SK-MEL-5 (cell line): Measurements from ENCODE around the gene OR8H3. TPM values are rescaled to one million over a fixed set of nuclear protein-coding genes. Genes with fewer than 3 reads are reported as not detected.
A peak's percentile ranks its signal among the peaks of the same experiment; 100 is the strongest.
"Not testable (repeated sequence)": the region's sequence is repeated elsewhere in the genome, so short reads cannot be mapped to it uniquely, and the experiment has no call there.

ENCODE experiments used
- DNase-seq: peaks from one replicate; pipeline ENCODE4 v3.0.0-alpha.2; 2016; ENCODE audit warnings: low read depth, low spot score
- in situ Hi-C: cut with HindIII; loops from 2 replicates; pipeline ENCODE4 v1.10.0; 2016; ENCODE audit warnings: low sequenced_read_pairs, high pct_unique_total_duplicates, low pct_unique_long_range_greater_than_20kb
- polyA plus RNA-seq, 2 experiments: library from polyadenylated mRNA; depleted of rRNA; stranded (reverse); fragments of >200 nt; gene quantifications; 2 replicates each; pipeline ENCODE4 v1.2.3, GENCODE V29; 2015
- small RNA-seq, 2 experiments: library from RNA; depleted of rRNA; stranded (forward); fragments of <200 nt; gene quantifications; one replicate each; pipeline ENCODE3, GENCODE V24; 2014
- total RNA-seq: library from RNA; depleted of rRNA; stranded (reverse); fragments of >200 nt; shearing (Covaris generic); gene quantifications from 2 replicates; pipeline ENCODE4 v1.2.3, GENCODE V29; 2014; rRNA removed

The OR8H3 gene
- total RNA-seq = not detected in 2 replicates
- polyA plus RNA-seq (2015; cell fraction: cytosol; rRNA removed) = not detected in 2 replicates
- polyA plus RNA-seq (2015; cell fraction: nucleus; rRNA removed) = not detected in 2 replicates

GRCh38 chr11:56122073-56122472 is at the start of gene OR8H3:
OR8H3 (plus strand) TSS chr11:56122373; CDS start chr11:56122373, 0 bp downstream.
- in situ Hi-C loops = no loop called here
- DNase-seq = no peak

- DNase-seq = peak; percentile 47
- in situ Hi-C loops = no loop called here
Measured at GRCh38 chr11:56089697-56090096, 32.5 kb upstream of the OR8H3 start.

- DNase-seq = no peak
Measured at GRCh38 chr11:56093008-56093407, 29.2 kb upstream of the OR8H3 start, which contains the start of gene OR8I2. OR8I2 (plus strand) TSS chr11:56093308; CDS start chr11:56093308, 0 bp downstream.

GRCh38 chr11:56103210-56103737 is 18.9 kb upstream of the OR8H3 start, which contains the start of gene OR8H2:
OR8H2 (plus strand) TSS chr11:56103687; CDS start chr11:56105043, 1,356 bp downstream.
- peak; percentile 13 for DNase-seq
- in situ Hi-C loops = no loop called here

More at GRCh38 chr11:56093008-56093407, 29.2 kb upstream of the OR8H3 start, which contains the start of gene OR8I2:
- in situ Hi-C loops = no loop called here

- DNase-seq = no peak
- in situ Hi-C loops = no loop called here
Measured at GRCh38 chr11:56140151-56140661, 18.0 kb downstream of the OR8H3 start, which contains the start of gene OR8J3. OR8J3 (minus strand) TSS chr11:56140201; CDS start chr11:56137718, 2,483 bp downstream.

GRCh38 chr11:56143681-56144080 is 21.5 kb downstream of the OR8H3 start:
- DNase-seq, in situ Hi-C loops: not testable (repeated sequence)

- in situ Hi-C loops = no loop called here
- no peak for DNase-seq
Measured at GRCh38 chr11:56151376-56151775, 29.2 kb downstream of the OR8H3 start.

GRCh38 chr11:56152333-56152732 is 30.2 kb downstream of the OR8H3 start:
- DNase-seq = no peak
- in situ Hi-C loops = no loop called here

- in situ Hi-C loops = no loop called here
- DNase-seq = no peak
Measured at GRCh38 chr11:56160217-56160616, 38.0 kb downstream of the OR8H3 start, which contains the start of gene OR8K5. OR8K5 (minus strand) TSS chr11:56160317; CDS start chr11:56160317, 0 bp downstream.

- no peak for DNase-seq
- in situ Hi-C loops = no loop called here
Measured at GRCh38 chr11:56163804-56164203, 41.6 kb downstream of the OR8H3 start.

GRCh38 chr11:56172256-56172830 is 50.2 kb downstream of the OR8H3 start:
- peak; percentile 92 for DNase-seq
- in situ Hi-C loops = no loop called here

Small RNAs within 50 kb of the gene (small RNA-seq; reads per million reads assigned to genes)
- gene OR8I4P = 0 reads per million in 2 experiments

Other genes with a start within 250 kb of the OR8H3 start
- gene TRIM51, start 239.1 kb upstream of the OR8H3 start, total RNA-seq = 23.7 and 23.9 TPM in 2 replicates
- gene OR5W2, start 207.8 kb upstream of the OR8H3 start, total RNA-seq = not detected in 2 replicates
- gene OR5I1, start 186.0 kb upstream of the OR8H3 start, total RNA-seq = not detected in 2 replicates
- gene OR10AG1, start 152.4 kb upstream of the OR8H3 start, total RNA-seq = not detected in 2 replicates
- gene OR5F1, start 127.7 kb upstream of the OR8H3 start, total RNA-seq = not detected in 2 replicates
- gene OR5AS1, start 94.7 kb upstream of the OR8H3 start, total RNA-seq = not detected in 2 replicates
- not detected in 2 replicates for gene OR8I2, start 29.1 kb upstream of the OR8H3 start, total RNA-seq
- gene OR8H2, start 18.7 kb upstream of the OR8H3 start, total RNA-seq = not detected in 2 replicates
- not detected in 2 replicates for gene OR8J3, start 17.8 kb downstream of the OR8H3 start, total RNA-seq
- gene OR8K5, start 37.9 kb downstream of the OR8H3 start, total RNA-seq = not detected in 2 replicates
- gene OR5J2, start 54.2 kb downstream of the OR8H3 start, total RNA-seq = 0.82 and 1.0 TPM in 2 replicates
- not detected in 2 replicates for gene OR5T2, start 111.9 kb downstream of the OR8H3 start, total RNA-seq
- gene OR5T3, start 129.9 kb downstream of the OR8H3 start, total RNA-seq = not detected in 2 replicates
- not detected in 2 replicates for gene OR5T1, start 151.8 kb downstream of the OR8H3 start, total RNA-seq
- not detected in 2 replicates for gene OR8H1, start 169.9 kb downstream of the OR8H3 start, total RNA-seq
- not detected in 2 replicates for gene OR8K3, start 192.8 kb downstream of the OR8H3 start, total RNA-seq
- gene OR8K1, start 223.7 kb downstream of the OR8H3 start, total RNA-seq = not detected in 2 replicates
- gene OR8J1, start 231.9 kb downstream of the OR8H3 start, total RNA-seq = not detected in 2 replicates